HG02970 (cell line): Measurements from ENCODE around the gene RAP1A.
"Not testable (repeated sequence)": the region's sequence is repeated elsewhere in the genome, so short reads cannot be mapped to it uniquely, and the experiment has no call there.

Experiments used
- ATAC-seq: cut with Tn5 transposase; IDR thresholded peaks from one replicate; pipeline ENCODE4 v1.9.1; 2021; ENCODE audit warnings: mild to moderate bottlenecking, moderate library complexity, moderate number of reproducible peaks; ENCODE audit not compliant: unreplicated experiment, low FRiP score

The RAP1A gene

DNA sequence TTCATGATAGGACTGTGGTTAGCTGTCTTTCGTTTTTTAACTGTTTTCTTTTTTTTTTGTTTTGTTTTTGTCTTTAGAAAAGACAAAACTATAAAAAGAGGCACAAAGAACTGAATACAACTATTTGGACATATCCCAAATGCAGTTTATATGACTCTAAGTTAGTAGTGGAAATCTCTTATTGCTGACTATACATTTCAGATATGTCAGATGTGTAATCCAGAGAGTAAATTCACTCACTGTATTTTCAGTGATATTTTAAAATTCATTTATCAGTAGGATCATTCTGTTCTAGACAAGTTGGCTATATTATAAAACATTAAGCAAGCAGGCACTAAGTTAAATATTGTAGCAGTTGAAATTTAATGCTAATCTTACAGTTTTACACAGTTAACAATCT is 5.7 kb downstream of the RAP1A start:
- no peak for ATAC-seq

DNA sequence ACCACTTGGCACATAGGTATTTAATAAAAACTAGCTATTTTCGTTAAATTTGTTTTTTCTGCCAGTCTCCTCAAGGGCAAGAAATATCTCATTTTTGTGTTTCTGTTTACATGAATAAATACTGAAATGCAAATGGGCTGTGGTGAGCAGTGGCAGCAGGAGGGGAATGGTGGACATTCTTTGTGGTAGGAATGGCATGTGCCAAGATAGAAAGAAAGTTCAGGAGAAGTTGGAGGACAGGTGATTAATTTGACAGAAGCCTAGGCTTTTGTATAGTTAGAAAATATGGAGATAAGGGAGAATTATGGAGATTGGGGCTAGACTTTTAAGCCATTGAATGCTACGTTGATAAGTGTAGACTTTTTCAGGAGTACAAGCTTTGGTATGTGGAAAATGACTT is 8.6 kb downstream of the RAP1A start:
- ATAC-seq = no peak

DNA sequence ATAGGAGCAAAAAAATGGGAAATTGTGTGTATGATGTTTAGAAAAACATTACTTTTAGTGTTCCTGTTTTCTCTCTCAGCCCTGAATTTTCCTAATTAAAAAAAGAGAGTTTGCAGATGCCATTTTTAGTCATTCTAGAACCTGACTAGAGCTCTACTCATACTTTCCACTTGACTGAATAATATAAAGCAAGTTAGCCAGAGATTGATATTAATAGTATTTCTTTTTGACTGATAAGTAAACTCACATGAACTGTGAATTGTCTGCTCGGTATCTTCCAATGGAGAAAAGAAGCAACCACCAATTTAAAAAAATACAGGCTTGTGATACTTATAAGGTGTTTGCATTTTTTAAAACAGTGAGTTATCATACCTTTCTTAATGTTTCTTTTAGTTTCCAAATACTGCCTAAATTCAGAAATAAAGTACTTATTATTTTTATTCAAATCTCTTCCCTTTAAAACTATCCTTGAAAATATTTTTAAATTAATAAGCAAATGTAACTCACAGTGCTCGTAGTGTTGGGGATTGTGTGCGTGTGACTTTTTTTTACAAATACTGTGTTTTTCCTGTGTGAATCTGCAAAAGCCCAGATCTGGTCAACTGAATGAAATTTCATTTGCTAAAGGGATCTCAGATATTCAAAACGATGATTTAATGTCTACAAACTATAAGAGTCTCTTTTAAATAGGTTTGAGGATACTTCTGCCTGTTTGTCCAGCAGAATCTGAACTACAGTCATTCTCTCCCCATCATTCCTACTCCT is 9.8 kb downstream of the RAP1A start:
- ATAC-seq = no peak

DNA sequence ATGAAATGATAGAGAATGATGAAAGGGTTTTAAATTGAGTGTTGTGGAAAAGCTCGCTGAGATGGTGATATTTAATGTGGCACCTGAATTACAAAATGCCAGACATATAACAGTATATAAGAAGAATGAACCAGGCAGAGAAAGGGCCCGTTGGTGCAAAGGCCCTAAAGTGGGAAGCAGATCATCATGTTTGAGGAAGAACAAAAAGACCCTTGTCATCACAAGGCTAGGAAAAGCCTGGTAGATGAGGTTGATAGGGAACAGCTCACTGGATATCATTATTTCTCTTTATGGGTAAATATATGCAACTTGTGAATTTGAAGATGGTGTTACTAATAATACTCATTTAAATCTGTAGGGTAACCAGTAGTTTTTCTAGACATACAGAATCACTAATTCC is 11.0 kb downstream of the RAP1A start:
- no peak for ATAC-seq

DNA sequence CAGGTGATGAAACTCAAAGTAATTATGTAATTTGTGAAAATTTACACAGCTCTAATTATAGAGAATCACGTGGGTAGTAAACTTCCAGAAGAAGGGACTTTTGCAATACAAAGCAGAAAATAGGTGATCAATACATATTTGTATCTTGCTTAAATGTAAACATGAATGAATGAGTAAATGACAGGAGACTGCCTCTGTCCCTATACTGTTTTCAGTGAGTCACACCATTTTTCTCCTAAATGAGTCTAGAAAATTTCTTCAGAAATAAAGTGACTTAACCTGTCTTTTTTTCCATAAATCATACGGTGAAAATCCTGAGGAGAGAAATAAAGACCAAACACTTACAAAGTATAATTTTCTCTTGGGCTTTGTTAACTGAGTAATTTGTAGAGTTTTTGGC is 11.9 kb downstream of the RAP1A start:
- no peak for ATAC-seq

DNA sequence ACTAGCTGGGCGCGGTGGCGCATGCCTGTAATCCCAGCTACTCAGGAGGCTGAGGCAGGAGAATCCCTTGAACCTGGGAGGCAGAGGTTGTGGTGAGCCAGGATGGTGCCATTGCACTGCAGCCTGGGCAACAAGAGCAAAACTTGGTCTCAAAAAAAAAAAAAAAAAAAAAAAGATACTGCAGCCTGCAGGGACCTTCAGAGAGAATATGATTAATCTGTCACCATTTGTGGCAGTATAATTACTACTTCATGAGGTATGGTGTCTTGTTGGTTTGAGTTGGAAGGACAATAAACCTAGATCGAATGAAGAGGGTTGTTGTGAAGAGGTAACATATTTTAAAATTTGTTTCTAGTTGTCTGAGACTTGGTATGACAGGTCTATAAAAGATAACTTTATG is 13.2 kb downstream of the RAP1A start:
- ATAC-seq = not testable (repeated sequence)

DNA sequence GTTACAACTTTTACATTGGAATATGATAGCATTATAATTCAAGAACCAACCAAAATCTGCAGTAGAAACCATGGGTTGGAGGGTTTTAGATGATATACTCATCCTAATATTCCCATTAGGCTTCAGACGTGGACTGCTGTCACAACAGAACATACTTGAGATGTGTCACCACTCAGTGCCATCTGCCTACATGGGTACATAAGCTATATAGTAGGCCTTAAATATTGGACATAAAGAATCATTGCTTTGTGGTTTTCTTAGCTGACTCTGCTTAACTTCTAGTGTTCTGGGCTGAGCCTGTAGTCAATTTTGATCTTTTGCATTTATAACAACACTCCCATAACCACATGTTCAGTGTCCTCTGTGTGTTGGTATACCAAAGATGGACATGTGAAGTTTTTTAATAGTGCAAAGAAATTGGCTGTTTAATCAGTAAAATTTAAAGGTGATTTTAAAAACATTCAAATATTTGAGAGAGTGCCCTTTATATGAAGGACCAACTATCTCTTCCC is 14.2 kb downstream of the RAP1A start:
- no peak for ATAC-seq

DNA sequence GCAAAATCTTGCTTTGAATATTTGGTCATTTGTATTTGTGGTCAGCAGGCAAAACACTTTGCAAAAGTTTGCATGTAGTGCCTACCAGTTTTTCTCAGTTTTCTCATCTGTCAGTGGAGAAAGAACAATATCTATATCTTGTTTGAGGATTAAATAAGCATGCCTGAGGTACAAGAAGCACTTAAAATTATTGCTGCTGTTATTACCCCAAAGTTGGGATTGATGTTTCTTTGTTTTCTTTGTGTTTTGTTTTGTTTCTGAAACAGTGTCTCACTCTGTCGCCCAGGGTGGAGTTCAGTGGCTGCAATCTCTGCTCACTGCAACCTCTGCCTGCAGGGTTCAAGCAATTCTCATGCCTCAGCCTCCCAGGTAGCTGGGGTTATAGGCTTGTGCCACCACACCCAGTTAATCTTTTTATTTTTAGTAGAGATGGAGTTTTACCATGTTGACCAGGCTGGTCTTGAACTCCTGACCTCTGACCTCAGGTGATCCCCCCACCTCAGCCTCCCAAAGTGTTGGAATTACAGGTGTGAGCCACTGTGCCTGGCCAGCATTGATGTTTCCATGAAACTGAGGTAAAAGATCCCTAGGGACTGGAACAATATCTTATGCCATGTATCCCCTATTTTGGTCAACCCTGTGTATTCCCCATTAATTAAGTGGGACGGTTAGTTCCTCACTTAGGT is 15.9 kb downstream of the RAP1A start:
- ATAC-seq = no peak

DNA sequence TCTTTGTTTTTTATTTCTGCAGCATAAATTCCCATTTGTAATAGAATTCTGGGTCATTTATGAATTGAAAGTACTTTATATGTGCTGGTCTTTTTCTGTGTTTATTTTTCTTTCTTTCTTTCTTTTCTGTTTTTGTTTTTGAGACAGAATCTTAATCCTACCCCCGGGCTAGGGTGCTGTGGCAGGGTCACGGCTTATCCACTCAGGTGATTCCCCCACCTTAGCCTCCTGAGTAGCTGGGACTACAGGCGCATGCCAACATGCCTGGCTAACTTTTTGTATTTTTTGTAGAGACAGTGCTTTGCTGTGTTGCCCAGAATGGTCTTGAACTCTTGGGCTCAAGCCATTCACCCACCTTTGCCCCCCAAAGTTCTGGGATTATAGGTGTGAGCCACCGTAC is 18.7 kb downstream of the RAP1A start:
- no peak for ATAC-seq

DNA sequence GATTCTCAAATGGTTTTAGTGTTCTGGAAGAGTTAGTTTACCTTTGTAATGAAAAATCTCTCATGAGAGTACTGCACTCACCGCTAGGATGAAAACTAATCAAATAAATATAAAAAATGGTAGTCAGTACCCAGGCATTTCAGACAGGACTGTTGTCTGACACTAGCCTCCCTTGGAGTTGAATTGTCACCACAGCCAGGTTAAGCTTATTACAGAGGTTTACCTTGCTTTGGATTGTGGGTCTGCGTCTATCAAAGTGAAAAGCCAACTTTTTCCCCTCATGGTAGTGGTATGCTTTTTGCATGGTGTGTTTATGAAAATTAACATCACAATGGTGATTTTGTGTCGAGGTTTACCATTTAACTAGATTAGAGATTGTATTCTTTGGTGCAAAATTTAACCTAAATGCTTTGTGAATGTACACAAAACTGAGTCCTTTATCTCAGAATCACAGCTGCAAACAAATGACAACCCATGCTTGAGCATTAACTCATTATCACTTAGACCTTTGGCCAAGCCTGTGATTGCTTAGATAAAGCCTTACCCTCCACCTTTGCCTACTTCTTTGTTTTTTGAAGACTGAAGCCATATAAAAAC is 20.1 kb downstream of the RAP1A start:
- no peak for ATAC-seq

DNA sequence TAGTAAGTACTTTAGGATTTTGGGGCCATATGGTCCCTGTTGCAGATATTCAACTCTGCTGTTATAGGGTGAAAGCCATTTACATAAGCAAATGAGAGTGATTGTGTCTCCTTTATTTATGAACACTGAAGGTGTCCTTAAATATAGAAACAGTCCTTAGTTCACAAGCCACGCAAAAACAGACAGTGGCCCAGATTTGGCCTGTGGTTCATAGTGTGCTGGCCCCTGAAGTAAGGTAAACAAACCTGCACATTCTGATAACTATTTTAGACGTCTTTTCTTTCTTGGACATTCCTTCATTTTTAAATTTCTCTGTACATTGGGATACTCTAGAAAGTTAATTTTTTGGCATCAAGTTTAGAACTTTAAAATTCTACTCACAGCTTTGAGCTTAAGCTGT is 23.5 kb downstream of the RAP1A start:
- no peak for ATAC-seq

DNA sequence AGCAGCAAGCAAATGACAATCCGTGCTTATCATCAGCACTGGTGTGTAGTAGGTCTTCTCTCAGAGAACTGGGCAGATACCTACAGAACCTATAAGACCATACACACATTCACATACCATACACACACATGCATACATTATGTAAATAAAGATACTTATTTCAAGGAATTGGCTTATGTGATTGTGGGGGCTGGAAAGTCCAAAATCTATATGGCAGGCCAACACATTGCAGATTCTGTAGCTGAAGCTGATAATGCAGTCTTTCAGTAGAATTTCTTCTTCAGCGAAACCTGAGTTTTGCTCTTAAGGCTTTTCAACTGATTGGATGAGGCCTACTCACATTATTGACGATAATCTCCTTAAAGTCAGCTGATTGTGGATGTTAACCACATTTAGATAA is 24.1 kb downstream of the RAP1A start:
- no peak for ATAC-seq

DNA sequence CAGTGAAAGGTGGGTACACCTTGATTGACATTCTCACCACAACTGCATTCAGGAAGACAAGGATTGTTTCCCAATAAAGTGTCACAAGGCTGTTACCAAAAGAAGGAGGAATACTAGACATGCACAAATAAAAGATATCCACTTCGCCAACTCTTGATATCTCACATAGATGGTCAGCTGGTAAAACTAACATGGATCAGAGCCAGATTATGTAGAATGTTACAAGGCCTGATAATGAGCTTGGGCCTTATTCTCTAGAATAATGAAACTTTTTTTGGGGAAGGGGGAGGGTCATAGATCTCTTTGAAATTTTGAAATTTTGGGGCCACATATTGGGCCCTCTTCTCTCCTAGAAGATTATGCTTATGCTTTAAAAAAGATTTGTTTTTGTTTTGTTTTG is 24.9 kb downstream of the RAP1A start:
- ATAC-seq = no peak

DNA sequence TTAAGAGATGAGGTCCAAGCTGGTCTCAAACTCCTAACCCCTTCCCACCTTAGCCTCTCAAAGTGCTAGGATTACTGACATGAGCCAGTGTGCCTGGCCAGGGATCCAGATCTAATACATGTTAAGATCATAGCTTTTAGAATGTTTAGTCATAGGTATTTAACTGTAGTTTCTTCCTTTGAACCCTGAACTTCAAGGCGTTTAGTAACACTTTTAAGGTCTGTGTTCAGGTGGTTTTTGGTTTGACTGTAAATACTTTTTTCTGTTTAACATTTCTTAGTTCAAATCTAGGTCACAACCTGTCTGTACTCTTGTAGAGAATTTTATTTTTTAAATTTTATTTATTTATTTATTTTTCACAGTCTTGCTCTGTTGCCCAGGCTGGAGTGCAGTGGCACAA is 28.1 kb downstream of the RAP1A start:
- no peak for ATAC-seq

DNA sequence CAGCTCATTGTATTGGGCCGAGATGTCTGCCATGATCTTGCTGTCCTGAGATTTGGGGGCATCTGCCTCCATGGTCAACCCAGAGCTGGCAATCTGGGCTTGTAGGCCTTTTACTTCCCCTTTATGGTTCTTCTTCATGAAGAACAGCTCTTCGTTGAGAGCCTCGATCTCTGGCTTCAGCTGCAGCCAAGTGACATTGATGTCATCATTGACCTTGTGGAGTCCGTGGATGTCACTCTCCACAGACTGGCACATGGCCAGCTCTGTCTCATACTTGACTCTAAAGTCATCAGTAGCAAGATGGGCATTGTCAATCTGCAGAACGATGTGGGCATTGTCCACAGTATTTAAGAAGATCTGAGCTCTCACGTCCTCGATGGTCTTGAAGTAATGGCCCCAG is 29.2 kb downstream of the RAP1A start:
- ATAC-seq = no peak

DNA sequence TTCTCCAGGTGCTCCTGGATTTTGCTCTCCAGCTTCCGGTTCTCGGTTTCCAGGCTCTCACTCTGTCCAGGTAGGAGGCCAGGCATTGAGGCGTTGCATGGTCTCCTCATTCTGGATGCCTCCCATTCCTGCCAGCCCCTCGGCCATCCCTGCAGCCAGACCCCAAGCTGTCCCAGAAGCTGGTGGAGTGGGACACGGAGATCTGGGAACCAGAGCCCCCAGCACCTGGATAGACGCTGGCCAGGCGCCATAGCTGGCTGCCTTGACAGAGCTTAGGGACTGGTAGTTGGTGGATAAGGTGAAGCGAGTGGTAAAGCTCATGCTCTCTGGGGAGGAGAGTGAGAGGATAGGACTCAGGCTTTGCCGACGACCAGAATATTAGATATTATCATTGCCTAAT is 29.6 kb downstream of the RAP1A start:
- no peak for ATAC-seq

DNA sequence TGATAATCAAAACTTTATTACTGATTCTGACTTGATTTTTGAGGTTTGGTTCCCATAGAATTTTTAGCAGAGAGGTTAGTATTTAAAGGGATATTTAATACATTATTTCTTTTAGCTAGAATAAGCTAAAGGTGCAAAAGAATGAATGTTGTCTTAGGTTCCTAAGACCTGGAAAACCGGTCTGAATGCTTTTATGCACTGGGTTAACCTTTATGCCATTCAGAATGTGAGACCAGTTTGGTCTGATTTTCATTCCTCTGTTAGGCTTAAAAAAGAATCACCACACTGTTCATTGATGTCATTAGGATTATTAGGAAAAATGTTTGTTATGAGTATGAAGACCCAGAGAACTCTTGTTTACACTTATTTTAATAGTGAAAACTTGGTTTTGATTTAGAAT is 30.1 kb downstream of the RAP1A start:
- ATAC-seq = no peak

DNA sequence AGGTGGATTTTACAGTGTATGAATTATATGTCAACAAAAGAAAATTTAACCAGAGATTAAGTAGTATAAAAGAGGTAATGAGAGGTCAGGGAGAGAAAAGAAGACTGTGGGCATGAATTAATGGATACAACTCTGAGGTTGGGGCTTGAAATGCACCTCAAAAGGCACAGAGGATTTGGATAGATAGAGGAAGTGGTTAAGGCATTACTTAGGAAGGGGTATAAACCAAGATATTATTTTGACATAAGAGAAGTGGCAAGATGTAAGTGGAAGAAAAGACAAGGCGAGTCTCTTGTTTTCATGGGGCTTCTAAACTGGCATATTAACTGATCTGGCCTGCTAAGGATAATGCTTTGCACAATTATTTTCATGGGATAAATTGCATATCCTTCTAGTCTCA is 34.1 kb downstream of the RAP1A start:
- no peak for ATAC-seq

DNA sequence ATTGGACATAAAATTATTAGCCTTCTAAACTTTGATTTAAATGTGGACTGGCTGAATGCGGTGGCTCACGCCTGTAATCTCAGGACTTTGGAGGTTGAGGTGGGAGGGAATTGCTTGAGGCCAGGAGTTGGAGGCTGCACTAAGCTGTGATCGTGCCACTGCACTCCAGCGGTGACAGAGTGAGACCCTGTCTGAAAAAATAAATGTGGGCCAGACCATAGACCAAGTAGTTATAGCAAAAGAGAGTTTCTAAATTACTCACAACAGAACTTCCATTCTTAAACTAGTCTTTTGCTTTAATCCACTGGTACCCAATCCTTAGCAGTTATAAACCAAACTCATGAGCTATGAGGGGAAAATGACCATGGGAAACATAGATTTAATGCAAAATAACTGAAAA is 35.2 kb downstream of the RAP1A start:
- ATAC-seq = no peak

DNA sequence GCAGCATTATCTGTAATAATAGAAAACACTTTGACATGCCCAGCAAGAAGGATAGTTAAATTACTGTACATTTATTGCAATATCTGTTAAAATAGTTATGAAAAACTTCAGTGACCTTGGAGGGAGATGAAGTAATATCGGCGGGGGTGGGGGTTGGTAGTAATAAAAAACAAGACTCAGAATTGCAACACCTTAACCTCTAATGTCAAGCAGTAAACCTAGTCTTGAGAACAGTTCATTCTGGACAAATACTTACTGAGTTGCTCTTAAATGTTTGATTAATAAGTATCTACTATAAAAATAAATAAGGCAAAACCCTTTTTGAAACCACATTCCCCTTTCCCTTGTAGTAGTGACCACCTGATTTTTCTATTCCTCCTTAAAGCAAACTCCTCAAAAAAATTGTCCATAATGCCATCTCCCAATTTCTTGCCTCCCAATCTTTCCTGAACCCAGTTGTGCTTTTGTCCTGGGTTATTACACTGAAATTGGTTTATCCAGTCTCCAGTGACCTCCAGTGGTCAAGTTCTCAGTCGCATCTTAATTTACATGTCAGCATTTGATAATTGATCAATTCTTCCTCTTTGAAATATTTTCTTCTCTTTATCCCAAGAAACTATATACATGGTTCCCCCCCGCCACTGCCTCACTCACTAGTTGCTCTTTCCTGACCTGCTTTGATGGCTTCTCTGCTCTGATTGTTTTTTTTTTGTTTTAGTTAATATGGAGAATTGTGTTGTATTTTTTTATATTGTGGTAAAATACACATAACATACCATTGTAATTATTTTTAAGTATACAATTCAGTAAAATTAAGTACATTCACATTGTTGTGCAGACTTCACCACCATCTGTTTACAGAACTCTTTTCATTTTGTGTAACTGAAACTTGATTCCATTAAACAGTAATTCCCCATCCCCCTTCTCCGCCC is 36.8 kb downstream of the RAP1A start:
- ATAC-seq = no peak

DNA sequence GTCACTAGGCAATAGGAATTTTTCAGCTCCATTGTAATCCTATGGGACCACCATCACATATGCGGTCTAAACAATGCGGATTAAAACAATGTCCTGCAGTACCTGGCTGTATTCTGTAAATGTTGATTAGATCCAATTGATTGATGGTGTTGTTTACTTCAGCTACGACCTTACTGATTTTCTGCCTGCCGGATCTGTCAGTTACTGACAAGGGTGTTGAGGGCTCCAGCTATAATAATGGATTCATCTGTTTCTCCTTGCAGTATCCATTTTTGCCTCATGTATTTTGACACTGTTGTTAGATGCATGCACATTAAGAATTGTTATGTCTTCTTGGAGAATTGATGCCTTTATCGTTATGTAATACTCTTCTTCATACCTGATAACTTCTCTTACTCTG is 39.0 kb downstream of the RAP1A start:
- no peak for ATAC-seq
